HepG2 (cell line): ENCODE measurements around the gene RHAG. TPM values are rescaled to one million over a fixed set of nuclear protein-coding genes. Genes with fewer than 3 reads are reported as not detected.
A peak's percentile ranks its signal among the peaks of the same experiment; 100 is the strongest.

Experiments used
- CSRNP1 ChIP-seq: sonication (generic); formaldehyde crosslinking; IDR thresholded peaks from 2 replicates; pipeline ENCODE4 v1.8.1; 2023; ENCODE audit warnings: mild to moderate bottlenecking, missing genetic modification reagents
- EP300 ChIP-seq, 3 experiments: sonication (generic) in 1 of 3; formaldehyde crosslinking in 1 of 3; IDR thresholded peaks; 2 replicates each; pipeline versions ENCODE4 v1.5.1 to v1.6.1; 2011 to 2020; ENCODE audit warnings: low read depth in 2 of 3, low read length in 2 of 3, borderline replicate concordance in 1 of 3, improper control_type of control experiment in 1 of 3, mild to moderate bottlenecking in 1 of 3, missing genetic modification reagents in 1 of 3, moderate library complexity in 1 of 3
- IRF2 ChIP-seq: IDR thresholded peaks from 2 replicates; pipeline ENCODE4 v1.6.1; 2018; ENCODE audit warnings: missing genetic modification reagents, missing compliant biosample characterization
- MEF2D ChIP-seq: sonication (generic); formaldehyde crosslinking; IDR thresholded peaks from 2 replicates; pipeline ENCODE4 v1.5.1; 2020; ENCODE audit warnings: mild to moderate bottlenecking, missing genetic modification reagents
- MNT ChIP-seq: fragments of 450-650 bp; IDR thresholded peaks from 2 replicates; pipeline ENCODE4 v1.6.1; 2016
- MTA3 ChIP-seq: sonication (generic); formaldehyde crosslinking; IDR thresholded peaks from 2 replicates; pipeline ENCODE4 v1.4.0; 2020; ENCODE audit warnings: missing genetic modification reagents
- NFE2L2 ChIP-seq: fragments of 150-350 bp; IDR thresholded peaks from 2 replicates; pipeline ENCODE4 v1.6.1; 2014; ENCODE audit warnings: low read length
- PCBP2 ChIP-seq: fragments of 200-400 bp; formaldehyde crosslinking; optimal IDR thresholded peaks from 2 replicates; pipeline ENCODE3; 2018; ENCODE audit warnings: low read length, low read depth; ENCODE audit not compliant: poor library complexity, severe bottlenecking
- TEAD3 ChIP-seq: optimal IDR thresholded peaks from 2 replicates; pipeline ENCODE3; 2016; ENCODE audit warnings: borderline replicate concordance
- XBP1 ChIP-seq: sonication (generic); formaldehyde crosslinking; IDR thresholded peaks from 2 replicates; pipeline ENCODE4 v1.5.0; 2020; ENCODE audit warnings: missing genetic modification reagents
- ZNF335 ChIP-seq: sonication (generic); formaldehyde crosslinking; IDR thresholded peaks from 2 replicates; pipeline ENCODE4 v1.4.0; 2020; ENCODE audit warnings: missing genetic modification reagents
- ZNF597 ChIP-seq: sonication (generic); formaldehyde crosslinking; IDR thresholded peaks from 2 replicates; pipeline ENCODE4 v1.5.0; 2020; ENCODE audit warnings: missing genetic modification reagents
- ZNF644 ChIP-seq: IDR thresholded peaks from 2 replicates; pipeline ENCODE4 v1.6.1; 2016; ENCODE audit warnings: low read depth
- polyA plus RNA-seq, 8 experiments: library from polyadenylated mRNA; depleted of rRNA in 3 of 8; stranded (reverse) in 7 of 8; unstranded in 1 of 8; fragments of >200 nt; fragmentation: Illumina TruSeq in 4 of 8; extraction: Trizol in 4 of 8; gene quantifications; 2 replicates each; pipeline versions ENCODE4 v1.2.1 to v1.2.3, GENCODE V29; 2011 to 2016; ENCODE audit warnings: low read depth in 4 of 8, missing spikeins in 1 of 8, mixed read lengths in 1 of 8; ENCODE audit not compliant: insufficient read depth in 1 of 8
- total RNA-seq, 5 experiments: library from RNA; depleted of rRNA; stranded (reverse); fragments of >200 nt; fragmentation: Illumina TruSeq; extraction: Trizol; gene quantifications; 2 replicates each; pipeline ENCODE4 v1.2.3, GENCODE V29; 2016; ENCODE audit warnings: low read depth in 1 of 5
- TF ChIP-seq, protein P1 (sequence below): fragments of 450-650 bp; IDR thresholded peaks from 2 replicates; pipeline ENCODE4 v1.6.1; 2017; ENCODE audit warnings: mild to moderate bottlenecking
- TF ChIP-seq, protein P2 (sequence below): IDR thresholded peaks from 2 replicates; pipeline ENCODE4 v1.4.0; 2020; ENCODE audit warnings: mild to moderate bottlenecking, missing genetic modification reagents
- TF ChIP-seq, protein P3 (sequence below): sonication (generic); formaldehyde crosslinking; IDR thresholded peaks from 2 replicates; pipeline ENCODE4 v1.5.1; 2020; ENCODE audit warnings: missing genetic modification reagents, mild to moderate bottlenecking, borderline replicate concordance

RHAG gene
- total and polyA plus RNA-seq, 2 of the 13 experiments (the other 11 are each of a cell fraction or from before 2014, with no cell fraction given), result not detected

DNA sequence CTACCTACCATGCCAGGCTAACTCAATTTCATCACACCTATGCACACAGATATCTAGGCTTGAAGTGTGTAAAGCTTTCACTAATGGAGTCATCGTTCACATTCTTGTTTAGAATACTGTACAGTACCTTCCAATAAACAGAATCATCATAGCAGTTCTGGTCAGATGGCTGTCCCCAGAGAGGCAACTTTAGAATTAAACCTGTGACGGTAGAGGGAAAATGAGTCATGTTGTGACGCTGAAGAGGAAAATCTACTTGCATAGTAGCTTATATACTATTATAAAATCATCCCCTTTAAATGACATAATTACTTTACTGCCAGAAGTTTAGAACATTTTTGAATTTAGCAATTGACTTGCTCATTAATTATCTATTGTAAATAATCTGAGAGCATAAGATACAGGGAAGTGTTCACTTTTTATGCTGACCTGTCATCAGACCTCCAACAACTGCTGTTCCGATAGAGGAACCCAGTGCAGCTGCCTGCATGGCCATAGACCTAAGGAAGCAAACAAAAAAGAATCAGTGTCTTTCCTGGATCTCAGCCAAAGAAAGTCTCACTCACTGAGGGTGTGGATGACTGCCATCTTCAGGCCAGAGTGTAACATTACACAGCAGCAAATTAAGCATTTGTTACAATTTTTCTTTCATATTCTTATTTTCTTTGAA is 29.8 kb downstream of the RHAG start (continued):
- TF ChIP-seq XBP1 (CRISPR knock-in tag) (no peak), MTA3 (CRISPR knock-in tag) (no peak), ZNF335 (CRISPR knock-in tag) (peak; percentile 35; the same call in 1 of the 2 replicates), EP300 (IDR thresholded peaks at IDR 0.05; ENCODE audit: low read depth in 2 of 2, low read length in 2 of 2) (no peak), EP300 (CRISPR knock-in tag; IDR thresholded peaks at IDR 0.05; ENCODE audit: borderline replicate concordance) (no peak), CSRNP1 (CRISPR knock-in tag) (no peak), ZNF597 (CRISPR knock-in tag) (no peak), MNT (no peak), TEAD3 (CRISPR knock-in tag) (no peak), NFE2L2 (no peak), ZNF644 (CRISPR knock-in tag) (no peak), IRF2 (CRISPR knock-in tag) (peak; percentile 77), MEF2D (CRISPR knock-in tag) (no peak), PCBP2 (no peak)
- TF ChIP-seq, protein P1, sequence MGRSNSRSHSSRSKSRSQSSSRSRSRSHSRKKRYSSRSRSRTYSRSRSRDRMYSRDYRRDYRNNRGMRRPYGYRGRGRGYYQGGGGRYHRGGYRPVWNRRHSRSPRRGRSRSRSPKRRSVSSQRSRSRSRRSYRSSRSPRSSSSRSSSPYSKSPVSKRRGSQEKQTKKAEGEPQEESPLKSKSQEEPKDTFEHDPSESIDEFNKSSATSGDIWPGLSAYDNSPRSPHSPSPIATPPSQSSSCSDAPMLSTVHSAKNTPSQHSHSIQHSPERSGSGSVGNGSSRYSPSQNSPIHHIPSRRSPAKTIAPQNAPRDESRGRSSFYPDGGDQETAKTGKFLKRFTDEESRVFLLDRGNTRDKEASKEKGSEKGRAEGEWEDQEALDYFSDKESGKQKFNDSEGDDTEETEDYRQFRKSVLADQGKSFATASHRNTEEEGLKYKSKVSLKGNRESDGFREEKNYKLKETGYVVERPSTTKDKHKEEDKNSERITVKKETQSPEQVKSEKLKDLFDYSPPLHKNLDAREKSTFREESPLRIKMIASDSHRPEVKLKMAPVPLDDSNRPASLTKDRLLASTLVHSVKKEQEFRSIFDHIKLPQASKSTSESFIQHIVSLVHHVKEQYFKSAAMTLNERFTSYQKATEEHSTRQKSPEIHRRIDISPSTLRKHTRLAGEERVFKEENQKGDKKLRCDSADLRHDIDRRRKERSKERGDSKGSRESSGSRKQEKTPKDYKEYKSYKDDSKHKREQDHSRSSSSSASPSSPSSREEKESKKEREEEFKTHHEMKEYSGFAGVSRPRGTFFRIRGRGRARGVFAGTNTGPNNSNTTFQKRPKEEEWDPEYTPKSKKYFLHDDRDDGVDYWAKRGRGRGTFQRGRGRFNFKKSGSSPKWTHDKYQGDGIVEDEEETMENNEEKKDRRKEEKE, result no peak
- TF ChIP-seq, protein P2, sequence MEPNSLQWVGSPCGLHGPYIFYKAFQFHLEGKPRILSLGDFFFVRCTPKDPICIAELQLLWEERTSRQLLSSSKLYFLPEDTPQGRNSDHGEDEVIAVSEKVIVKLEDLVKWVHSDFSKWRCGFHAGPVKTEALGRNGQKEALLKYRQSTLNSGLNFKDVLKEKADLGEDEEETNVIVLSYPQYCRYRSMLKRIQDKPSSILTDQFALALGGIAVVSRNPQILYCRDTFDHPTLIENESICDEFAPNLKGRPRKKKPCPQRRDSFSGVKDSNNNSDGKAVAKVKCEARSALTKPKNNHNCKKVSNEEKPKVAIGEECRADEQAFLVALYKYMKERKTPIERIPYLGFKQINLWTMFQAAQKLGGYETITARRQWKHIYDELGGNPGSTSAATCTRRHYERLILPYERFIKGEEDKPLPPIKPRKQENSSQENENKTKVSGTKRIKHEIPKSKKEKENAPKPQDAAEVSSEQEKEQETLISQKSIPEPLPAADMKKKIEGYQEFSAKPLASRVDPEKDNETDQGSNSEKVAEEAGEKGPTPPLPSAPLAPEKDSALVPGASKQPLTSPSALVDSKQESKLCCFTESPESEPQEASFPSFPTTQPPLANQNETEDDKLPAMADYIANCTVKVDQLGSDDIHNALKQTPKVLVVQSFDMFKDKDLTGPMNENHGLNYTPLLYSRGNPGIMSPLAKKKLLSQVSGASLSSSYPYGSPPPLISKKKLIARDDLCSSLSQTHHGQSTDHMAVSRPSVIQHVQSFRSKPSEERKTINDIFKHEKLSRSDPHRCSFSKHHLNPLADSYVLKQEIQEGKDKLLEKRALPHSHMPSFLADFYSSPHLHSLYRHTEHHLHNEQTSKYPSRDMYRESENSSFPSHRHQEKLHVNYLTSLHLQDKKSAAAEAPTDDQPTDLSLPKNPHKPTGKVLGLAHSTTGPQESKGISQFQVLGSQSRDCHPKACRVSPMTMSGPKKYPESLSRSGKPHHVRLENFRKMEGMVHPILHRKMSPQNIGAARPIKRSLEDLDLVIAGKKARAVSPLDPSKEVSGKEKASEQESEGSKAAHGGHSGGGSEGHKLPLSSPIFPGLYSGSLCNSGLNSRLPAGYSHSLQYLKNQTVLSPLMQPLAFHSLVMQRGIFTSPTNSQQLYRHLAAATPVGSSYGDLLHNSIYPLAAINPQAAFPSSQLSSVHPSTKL, result peak; percentile 63
- TF ChIP-seq, protein P3, sequence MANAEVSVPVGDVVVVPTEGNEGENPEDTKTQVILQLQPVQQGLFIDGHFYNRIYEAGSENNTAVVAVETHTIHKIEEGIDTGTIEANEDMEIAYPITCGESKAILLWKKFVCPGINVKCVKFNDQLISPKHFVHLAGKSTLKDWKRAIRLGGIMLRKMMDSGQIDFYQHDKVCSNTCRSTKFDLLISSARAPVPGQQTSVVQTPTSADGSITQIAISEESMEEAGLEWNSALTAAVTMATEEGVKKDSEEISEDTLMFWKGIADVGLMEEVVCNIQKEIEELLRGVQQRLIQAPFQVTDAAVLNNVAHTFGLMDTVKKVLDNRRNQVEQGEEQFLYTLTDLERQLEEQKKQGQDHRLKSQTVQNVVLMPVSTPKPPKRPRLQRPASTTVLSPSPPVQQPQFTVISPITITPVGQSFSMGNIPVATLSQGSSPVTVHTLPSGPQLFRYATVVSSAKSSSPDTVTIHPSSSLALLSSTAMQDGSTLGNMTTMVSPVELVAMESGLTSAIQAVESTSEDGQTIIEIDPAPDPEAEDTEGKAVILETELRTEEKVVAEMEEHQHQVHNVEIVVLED (CRISPR knock-in tag), result no peak
